ENCODE data around the gene PIGH.

- TF ChIP-seq POLR2A (IDR thresholded peaks at IDR 0.05): no peak
- no peak for TF ChIP-seq CTCF (IDR thresholded peaks at IDR 0.05)
These were observed 48.1 kb downstream of the PIGH start for GRCh38 chr14:67551940-67552339.

All from right lobe of liver (tissue), 4 donors.